Neuronal stem cell (in vitro differentiated cells): Measurements from ENCODE around the gene ENOX2.

Source experiments
- DNase-seq: peaks from one replicate; pipeline ENCODE4 v3.0.0-alpha.2; 2013; ENCODE audit warnings: low spot score
- H2AFZ ChIP-seq: one replicate; pipeline ENCODE4 v1.6.1; 2013; ENCODE audit warnings: mild to moderate bottlenecking, low read length, inconsistent platforms
- H2AK5ac ChIP-seq: 2 replicates; pipeline ENCODE4 v1.6.1; 2013; ENCODE audit warnings: low read depth, mild to moderate bottlenecking, inconsistent platforms, low read length, moderate library complexity, mixed read lengths
- H2BK120ac ChIP-seq: 2 replicates; pipeline ENCODE4 v1.6.1; 2013; ENCODE audit warnings: low read depth, mild to moderate bottlenecking, inconsistent platforms, low read length, moderate library complexity, mixed read lengths
- H2BK12ac ChIP-seq: one replicate; pipeline ENCODE4 v1.6.1; 2013; ENCODE audit warnings: low read length, inconsistent platforms
- H2BK15ac ChIP-seq: 2 replicates; pipeline ENCODE4 v1.6.1; 2013; ENCODE audit warnings: mild to moderate bottlenecking, low read length, inconsistent platforms, mixed read lengths
- H2BK5ac ChIP-seq: one replicate; pipeline ENCODE4 v1.6.1; 2013; ENCODE audit warnings: inconsistent platforms, mild to moderate bottlenecking, low read length, moderate library complexity
- H3K14ac ChIP-seq: one replicate; pipeline ENCODE4 v1.6.1; 2013; ENCODE audit warnings: low read length, inconsistent platforms
- H3K18ac ChIP-seq: 2 replicates; pipeline ENCODE4 v1.6.1; 2013; ENCODE audit warnings: low read length, inconsistent platforms
- H3K23ac ChIP-seq: 2 replicates; pipeline ENCODE4 v1.6.1; 2013; ENCODE audit warnings: low read depth, mild to moderate bottlenecking, mixed read lengths, low read length, inconsistent platforms; ENCODE audit not compliant: poor library complexity
- H3K27ac ChIP-seq: replicated peaks from 3 replicates; pipeline ENCODE4 v1.5.1; 2013; ENCODE audit warnings: low read length, inconsistent platforms
- H3K27me3 ChIP-seq, 3 experiments: 2 replicates each; pipeline ENCODE4 v1.6.1; 2013; ENCODE audit warnings: low read length in 3 of 3, mild to moderate bottlenecking in 2 of 3, inconsistent platforms in 1 of 3, low read depth in 1 of 3, mixed read lengths in 1 of 3, moderate library complexity in 1 of 3; ENCODE audit not compliant: control insufficient read depth in 3 of 3, insufficient read depth in 3 of 3
- H3K36me3 ChIP-seq, 2 donors: replicated peaks in 1 of 2; 2 replicates each; pipeline ENCODE4 v1.6.1; 2013; ENCODE audit warnings: low read length in 2 of 2; ENCODE audit not compliant: control insufficient read depth in 2 of 2, insufficient read depth in 2 of 2
- H3K4ac ChIP-seq: 2 replicates; pipeline ENCODE4 v1.6.1; 2013; ENCODE audit warnings: inconsistent platforms, mild to moderate bottlenecking, low read length, moderate library complexity
- H3K4me1 ChIP-seq, 2 donors: 1 replicate in 1 of 2; 2 replicates in 1 of 2; pipeline ENCODE4 v1.6.1; 2013; ENCODE audit warnings: low read length in 2 of 2, low read depth in 1 of 2; ENCODE audit not compliant: control insufficient read depth in 2 of 2, insufficient read depth in 1 of 2
- H3K4me2 ChIP-seq: one replicate; pipeline ENCODE4 v1.6.1; 2013; ENCODE audit warnings: mild to moderate bottlenecking, low read length, inconsistent platforms; ENCODE audit not compliant: insufficient read depth, poor library complexity, severe bottlenecking
- H3K4me3 ChIP-seq, 2 donors: 2 replicates each; pipeline ENCODE4 v1.5.1; 2013; ENCODE audit warnings: low read length in 2 of 2, mild to moderate bottlenecking in 2 of 2, inconsistent platforms in 1 of 2, moderate library complexity in 1 of 2
- H3K79me1 ChIP-seq: one replicate; pipeline ENCODE4 v1.6.1; 2013; ENCODE audit warnings: low read depth, mild to moderate bottlenecking, inconsistent platforms, low read length, moderate library complexity
- H3K9ac ChIP-seq: one replicate; pipeline ENCODE4 v1.6.1; 2013; ENCODE audit warnings: mild to moderate bottlenecking, low read depth, low read length, inconsistent platforms; ENCODE audit not compliant: poor library complexity
- H3K9me3 ChIP-seq, 2 donors: replicated peaks in 1 of 2; 2 replicates each; pipeline versions ENCODE3 to v1.6.1; 2013; ENCODE audit warnings: low read length in 2 of 2, mild to moderate bottlenecking in 2 of 2, inconsistent platforms in 1 of 2, low read depth in 1 of 2, mixed read lengths in 1 of 2, moderate library complexity in 1 of 2; ENCODE audit not compliant: control insufficient read depth in 2 of 2, insufficient read depth in 1 of 2
- H4K8ac ChIP-seq: one replicate; pipeline ENCODE4 v1.6.1; 2013; ENCODE audit warnings: low read depth, mild to moderate bottlenecking, inconsistent platforms, low read length, moderate library complexity
- H4K91ac ChIP-seq: one replicate; pipeline ENCODE4 v1.6.1; 2013; ENCODE audit warnings: low read length, low read depth, mild to moderate bottlenecking, inconsistent platforms; ENCODE audit not compliant: poor library complexity
- WGBS, 2 donors: extraction: QIAGEN DNeasy Blood & Tissue Kit; methylation state at CpG; one replicate each; pipeline ENCODE4 v1.1.7; 2013; ENCODE audit warnings: missing lambda C conversion rate in 2 of 2, mixed read lengths in 1 of 2; ENCODE audit not compliant: insufficient read length in 2 of 2, insufficient replicate concordance in 1 of 2; ENCODE audit errors: extremely low coverage in 2 of 2; 5-methylcytosine and 5-hydroxymethylcytosine counted together

ENOX2 gene

GRCh38 chrX:130636277-130636676 is 266.7 kb downstream of the ENOX2 start:
- no peak overlapping the region for H2AK5ac ChIP-seq
- no peak overlapping the region for H3K4me2 ChIP-seq
- H2BK120ac ChIP-seq: no peak overlapping the region
- H3K4me3 ChIP-seq: no peak overlapping the region
- DNase-seq: no peak
- H2BK12ac ChIP-seq: no peak overlapping the region
- no peak overlapping the region for H2BK5ac ChIP-seq
- no peak overlapping the region for H3K18ac ChIP-seq
- no peaks in the 10 kb centered on the region for H3K9me3 ChIP-seq
- no peak overlapping the region for H3K27ac ChIP-seq
- H3K9ac ChIP-seq: no peak overlapping the region
- no peak overlapping the region for H4K8ac ChIP-seq
- H3K27me3 ChIP-seq: no peaks in the 10 kb centered on the region
- no peaks in the 10 kb centered on the region for H3K36me3 ChIP-seq
- H3K14ac ChIP-seq: no peak overlapping the region
- peaks cover 0 to 3% of the 10 kb centered on the region in 2 donors for H3K4me1 ChIP-seq
- H3K79me1 ChIP-seq: no peaks in the 10 kb centered on the region
- H2BK15ac ChIP-seq: no peak overlapping the region
- H4K91ac ChIP-seq: no peak overlapping the region
- no peak overlapping the region for H3K4ac ChIP-seq
- no CpG with 5 or more reads among the region's 3 CpGs for WGBS, 2 donors
- H3K23ac ChIP-seq: no peak overlapping the region
- H2AFZ ChIP-seq: no peak overlapping the region

GRCh38 chrX:130631011-130631410 is 272.0 kb downstream of the ENOX2 start:
- H3K23ac ChIP-seq: no peak overlapping the region
- no peak overlapping the region for H3K4me2 ChIP-seq
- H3K27ac ChIP-seq: no peak overlapping the region
- no peak overlapping the region for H2AK5ac ChIP-seq
- H2BK120ac ChIP-seq: no peak overlapping the region
- H3K4me3 ChIP-seq: no peak overlapping the region
- H3K36me3 ChIP-seq: no peaks in the 10 kb centered on the region
- H2BK15ac ChIP-seq: no peak overlapping the region
- H4K8ac ChIP-seq: no peak overlapping the region
- H3K14ac ChIP-seq: no peak overlapping the region
- no CpG with 5 or more reads among the region's 3 CpGs for WGBS, 2 donors
- H2AFZ ChIP-seq: no peak overlapping the region
- no peak overlapping the region for H3K9ac ChIP-seq
- H3K18ac ChIP-seq: no peak overlapping the region
- no peak overlapping the region for H3K4ac ChIP-seq
- H2BK12ac ChIP-seq: no peak overlapping the region
- H2BK5ac ChIP-seq: no peak overlapping the region
- no peaks in the 10 kb centered on the region for H3K27me3 ChIP-seq
- no peak overlapping the region for H4K91ac ChIP-seq
- H3K4me1 ChIP-seq: peaks cover 7 to 12% of the 10 kb centered on the region in 2 donors
- H3K9me3 ChIP-seq: no peaks in the 10 kb centered on the region
- DNase-seq: no peak
- H3K79me1 ChIP-seq: no peaks in the 10 kb centered on the region

GRCh38 chrX:130628516-130628915 is 274.5 kb downstream of the ENOX2 start:
- Histone ChIP-seq H3K27ac (no peak overlapping the region), H2BK120ac (no peak overlapping the region), H3K4me3 (no peak overlapping the region), H4K8ac (no peak overlapping the region), H3K18ac (no peak overlapping the region), H2BK15ac (no peak overlapping the region), H2AFZ (no peak overlapping the region), H2BK5ac (no peak overlapping the region), H3K27me3 (no peaks in the 10 kb centered on the region), H4K91ac (no peak overlapping the region), H2BK12ac (no peak overlapping the region), H3K9me3 (no peaks in the 10 kb centered on the region), H3K4ac (no peak overlapping the region), H3K23ac (no peak overlapping the region), H3K4me1 (peaks cover 13 to 15% of the 10 kb centered on the region in 2 donors), H3K9ac (no peak overlapping the region), H3K14ac (no peak overlapping the region), H3K79me1 (no peaks in the 10 kb centered on the region), H3K4me2 (no peak overlapping the region), H3K36me3 (no peaks in the 10 kb centered on the region), H2AK5ac (no peak overlapping the region)
- WGBS, 2 donors: no CpG with 5 or more reads among the region's 2 CpGs
- peak; percentile 4 for DNase-seq

- Histone ChIP-seq H3K4ac (no peak overlapping the region), H3K9ac (no peak overlapping the region), H4K91ac (no peak overlapping the region), H3K4me3 (no peak overlapping the region), H2BK120ac (no peak overlapping the region), H3K14ac (no peak overlapping the region), H2BK15ac (no peak overlapping the region), H2AFZ (no peak overlapping the region), H2AK5ac (no peak overlapping the region), H4K8ac (no peak overlapping the region), H3K27ac (no peak overlapping the region), H3K36me3 (no peaks in the 10 kb centered on the region), H3K4me2 (no peak overlapping the region), H3K23ac (no peak overlapping the region), H3K18ac (no peak overlapping the region), H3K4me1 (peaks cover 12 to 13% of the 10 kb centered on the region in 2 donors), H3K9me3 (no peaks in the 10 kb centered on the region), H2BK12ac (no peak overlapping the region), H2BK5ac (no peak overlapping the region), H3K27me3 (no peaks in the 10 kb centered on the region), H3K79me1 (no peaks in the 10 kb centered on the region)
- DNase-seq: no peak
These were observed 276.5 kb downstream of the ENOX2 start for GRCh38 chrX:130626521-130626920.
